Stimulated activated naive CD8-positive, alpha-beta T cell treated with anti-CD3 and anti-CD28 coated beads, Interleukin-15, amount 100 ng/mL, for 72 hours (primary cell): ENCODE data around the gene TOMT.

Experiments used
- ATAC-seq: fragments of 150-1000 bp; cut with Tn5 transposase; 2 replicates; pipeline ENCODE4 v1.10.0; 2021; ENCODE audit warnings: mild to moderate bottlenecking, moderate library complexity
- DNase-seq, 2 donors: peaks; one replicate each; pipeline ENCODE4 v3.0.0; 2021 to 2022
- H3K27ac Mint-ChIP-seq, 2 donors: one replicate each; pipeline ENCODE4 v1.8.0; 2022; ENCODE audit warnings: mild to moderate bottlenecking in 2 of 2, mixed read lengths in 2 of 2, moderate library complexity in 2 of 2
- H3K27me3 Mint-ChIP-seq: one replicate; pipeline ENCODE4 v1.8.0; 2022; ENCODE audit warnings: mixed read lengths
- H3K4me1 Mint-ChIP-seq: one replicate; pipeline ENCODE4 v1.8.0; 2022; ENCODE audit warnings: mild to moderate bottlenecking, mixed read lengths
- H3K4me3 Mint-ChIP-seq, 2 donors: one replicate each; pipeline ENCODE4 v1.8.0; 2022; ENCODE audit warnings: mild to moderate bottlenecking in 2 of 2, mixed read lengths in 2 of 2, moderate library complexity in 1 of 2
- H3K9me3 Mint-ChIP-seq, 2 donors: one replicate each; pipeline ENCODE4 v1.8.0; 2022; ENCODE audit warnings: mixed read lengths in 2 of 2

The TOMT gene

DNA sequence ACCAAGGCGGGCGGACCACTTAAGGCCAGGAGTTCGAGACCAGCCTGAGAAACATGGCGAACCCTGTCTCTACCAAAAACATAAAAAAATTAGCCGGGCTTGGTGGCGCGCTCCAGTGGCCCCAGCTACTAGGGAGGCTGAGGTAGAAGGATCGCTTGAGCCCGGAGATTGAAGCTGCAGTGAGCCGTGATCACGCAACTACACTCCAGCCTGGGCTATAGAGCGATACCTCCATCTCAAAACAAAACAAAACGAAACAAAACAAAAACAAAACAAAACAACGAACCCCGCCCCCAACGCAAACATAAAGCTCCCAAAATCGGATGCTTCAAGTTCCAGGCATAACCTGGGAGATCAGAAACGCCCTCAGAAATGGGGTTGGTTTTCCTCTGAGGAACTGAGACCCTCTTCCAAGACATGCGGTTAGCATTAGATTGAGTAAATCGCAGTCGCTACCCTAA lies 24.5 kb upstream of the TOMT start:
- Mint-ChIP-seq H3K27ac (peak overlapping the region; percentile 97 to 98), H3K4me3 (peak overlapping the region; percentile 96 to 100), H3K4me1 (peaks cover 62% of the 10 kb centered on the region), H3K27me3 (no peaks in the 10 kb centered on the region), H3K9me3 (no peaks in the 10 kb centered on the region)
- no peak for DNase-seq
- no peak for ATAC-seq

DNA sequence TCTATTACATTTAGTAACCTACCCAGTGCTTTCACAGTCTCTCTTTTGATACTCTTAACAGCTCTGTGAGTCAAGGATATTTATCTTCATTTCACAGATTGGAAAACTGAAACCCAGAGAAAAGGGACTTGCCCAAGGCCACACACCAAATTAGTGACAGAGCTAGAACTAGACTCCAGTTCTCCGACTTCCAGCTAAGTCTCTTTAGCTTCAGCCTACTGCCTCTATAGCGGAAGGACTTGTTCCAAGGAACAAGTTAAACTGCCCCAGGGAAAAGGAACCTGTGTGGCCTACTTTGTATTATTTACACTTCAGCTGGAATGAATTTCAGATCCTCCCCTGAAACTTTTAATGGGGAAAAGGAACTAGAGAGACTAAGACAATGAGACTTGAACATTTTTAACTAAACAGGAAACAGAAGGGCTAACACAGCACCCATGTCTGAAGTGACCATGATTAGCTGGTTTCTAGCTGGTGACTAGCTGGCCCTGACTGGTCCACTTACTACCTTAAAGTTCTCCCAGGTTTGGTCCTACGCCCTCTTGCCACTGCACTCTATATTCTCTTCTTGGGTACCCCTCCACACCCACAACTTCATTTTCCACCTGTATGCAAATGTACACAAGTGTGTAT lies 23.8 kb upstream of the TOMT start:
- peak overlapping the region in 1 of 2 donors; percentile 98 for H3K27ac Mint-ChIP-seq

DNA sequence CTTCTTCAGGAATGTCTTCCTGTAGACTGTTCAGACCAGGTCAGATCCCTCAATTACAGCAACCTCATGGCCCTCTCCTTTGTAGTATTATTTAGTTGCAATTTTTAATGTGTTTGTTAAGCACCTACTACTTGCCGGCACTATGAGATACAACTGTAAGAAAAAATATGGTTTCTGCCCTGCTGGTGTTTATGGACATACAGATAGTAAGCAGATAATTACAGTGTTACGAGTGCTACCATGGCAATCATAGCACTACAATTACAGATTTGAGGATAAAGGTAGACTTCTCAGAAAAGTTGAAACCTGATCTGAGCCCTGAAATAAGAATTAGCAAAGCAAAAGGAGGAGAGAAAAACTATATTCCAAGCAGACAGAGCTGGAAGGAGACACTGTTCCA lies 22.3 kb upstream of the TOMT start:
- ATAC-seq (no peak), DNase-seq (no peak)
- Mint-ChIP-seq H3K4me3 (no peak overlapping the region), H3K27ac (no peak overlapping the region), H3K4me1 (peaks cover 50% of the 10 kb centered on the region), H3K27me3 (no peaks in the 10 kb centered on the region), H3K9me3 (no peaks in the 10 kb centered on the region)

More for the DNA sequence above, 23.8 kb upstream of the TOMT start:
- Mint-ChIP-seq H3K9me3 (no peaks in the 10 kb centered on the region), H3K27me3 (no peaks in the 10 kb centered on the region), H3K4me1 (peaks cover 59% of the 10 kb centered on the region), H3K4me3 (peak overlapping the region; percentile 96 to 100)
- DNase-seq (no peak), ATAC-seq (no peak)

DNA sequence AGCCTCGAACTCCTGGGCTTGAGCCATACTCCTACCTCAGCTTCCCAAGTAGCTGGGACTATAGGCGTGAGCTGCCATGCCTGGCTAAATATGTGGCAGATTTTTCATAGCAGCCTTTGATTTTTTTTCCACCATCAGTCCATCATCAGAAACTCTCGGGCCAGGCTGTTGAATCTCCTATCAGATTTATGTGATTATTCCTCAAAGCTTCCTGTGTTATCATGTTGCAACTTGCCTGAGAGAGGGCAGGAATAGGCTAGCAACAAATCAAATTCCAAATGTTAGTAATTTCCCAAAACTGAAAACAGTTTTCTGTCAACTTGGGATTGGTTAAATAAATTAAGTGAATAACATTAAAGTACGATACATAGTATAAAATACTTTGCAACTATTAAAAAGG lies 21.6 kb upstream of the TOMT start:
- DNase-seq (no peak), ATAC-seq (no peak)
- H3K27ac Mint-ChIP-seq: no peak overlapping the region
- peaks cover 43% of the 10 kb centered on the region for H3K4me1 Mint-ChIP-seq
- H3K4me3 Mint-ChIP-seq: no peak overlapping the region
- H3K27me3 Mint-ChIP-seq: no peaks in the 10 kb centered on the region
- H3K9me3 Mint-ChIP-seq: no peaks in the 10 kb centered on the region

DNA sequence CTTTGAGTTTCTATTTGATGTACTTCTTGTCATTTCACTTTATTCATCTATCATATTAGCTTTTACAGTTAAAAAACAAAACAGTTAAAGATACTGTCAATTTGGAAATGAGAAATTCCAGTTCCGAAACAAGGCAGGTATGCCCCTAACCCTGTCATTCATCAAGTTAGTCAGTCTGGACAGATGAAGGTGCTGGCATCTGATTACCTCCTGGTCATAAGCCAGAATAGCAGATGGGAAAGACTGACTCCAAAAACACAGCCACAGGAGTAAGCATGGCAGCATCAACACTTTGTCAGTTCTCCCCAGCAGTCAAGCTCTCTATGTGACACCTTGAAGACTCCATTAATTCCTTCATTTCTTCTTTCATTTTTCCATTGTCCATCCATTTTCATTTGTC lies 20.8 kb upstream of the TOMT start:
- ATAC-seq (no peak), DNase-seq (no peak)
- Mint-ChIP-seq H3K27me3 (no peaks in the 10 kb centered on the region), H3K9me3 (no peaks in the 10 kb centered on the region), H3K27ac (no peak overlapping the region), H3K4me3 (no peak overlapping the region), H3K4me1 (peaks cover 34% of the 10 kb centered on the region)

DNA sequence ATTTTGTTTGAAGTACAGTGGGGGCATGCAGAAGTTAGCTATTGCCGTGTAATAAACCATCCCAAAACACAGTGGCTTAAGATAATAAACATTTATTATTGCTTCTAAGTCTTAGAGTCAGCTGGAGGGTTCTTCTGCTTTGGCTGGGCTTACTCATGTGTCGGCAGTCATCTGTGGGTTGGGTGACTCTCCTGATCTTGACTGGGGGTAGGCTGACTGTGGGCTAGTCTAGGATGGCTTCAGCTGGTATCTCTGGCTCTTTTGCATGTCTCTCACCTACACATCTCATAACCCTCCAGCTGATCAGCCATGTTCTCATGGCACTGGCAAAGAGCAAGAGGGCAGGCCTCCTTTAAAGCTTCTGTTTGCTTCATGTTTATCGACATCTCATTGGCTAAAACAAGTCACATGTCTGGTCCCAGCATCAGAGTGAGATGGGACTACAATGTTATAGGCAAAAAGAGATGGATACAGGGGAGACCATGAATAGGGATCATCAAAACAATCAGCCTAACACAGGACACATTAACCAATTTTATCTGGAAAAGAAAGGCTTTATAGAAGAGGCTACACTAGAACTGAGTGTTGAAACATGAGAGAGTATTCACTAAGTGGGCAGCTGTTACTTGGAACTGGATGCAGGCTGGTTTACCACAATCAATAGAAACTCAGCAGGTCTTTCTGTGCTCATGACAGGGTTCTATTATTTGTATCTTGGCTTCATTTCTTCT lies 19.9 kb upstream of the TOMT start:
- Mint-ChIP-seq H3K9me3 (no peaks in the 10 kb centered on the region), H3K4me1 (peaks cover 26% of the 10 kb centered on the region), H3K4me3 (no peak overlapping the region), H3K27me3 (no peaks in the 10 kb centered on the region), H3K27ac (no peak overlapping the region)
- DNase-seq (no peak), ATAC-seq (no peak)

DNA sequence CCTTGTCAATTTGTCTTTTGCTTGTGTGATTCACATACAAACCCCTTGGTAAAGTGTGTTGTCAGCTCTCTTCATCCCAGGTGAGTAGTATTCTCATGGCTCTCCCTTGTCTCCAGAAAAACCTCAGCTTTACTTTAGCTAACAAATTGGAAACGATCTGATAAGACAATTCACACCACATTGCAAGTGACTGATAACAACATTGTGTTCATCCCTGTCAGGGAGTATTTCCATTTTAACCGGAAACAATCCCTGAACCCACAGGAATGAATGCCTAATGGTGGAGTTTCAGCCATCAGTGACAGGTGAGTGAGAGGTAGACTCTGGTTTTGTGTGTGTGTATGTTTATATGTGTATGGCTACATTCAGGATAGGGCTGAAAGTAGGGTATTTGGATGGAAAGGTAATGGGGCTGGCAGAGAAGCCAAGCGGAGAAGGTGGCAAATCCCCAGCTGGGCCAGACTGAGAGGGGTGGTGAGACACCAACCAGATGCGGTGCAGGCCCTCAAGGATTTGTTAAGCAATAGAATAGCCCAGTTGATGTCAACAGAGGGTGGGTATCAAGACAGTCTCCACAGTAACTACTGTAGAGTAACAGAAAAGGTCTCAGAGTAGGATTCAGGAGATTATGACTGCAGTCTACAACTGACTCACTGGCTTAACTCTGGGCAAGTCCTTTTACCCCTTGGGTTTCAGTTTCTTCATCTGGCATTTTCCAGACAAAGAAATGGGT lies 17.5 kb upstream of the TOMT start:
- H3K27ac Mint-ChIP-seq: peak overlapping the region in 1 of 2 donors; percentile 15
- no peaks in the 10 kb centered on the region for H3K9me3 Mint-ChIP-seq
- ATAC-seq (peak; percentile 53), DNase-seq (no peak)
- no peaks in the 10 kb centered on the region for H3K27me3 Mint-ChIP-seq
- peaks cover 16% of the 10 kb centered on the region for H3K4me1 Mint-ChIP-seq
- no peak overlapping the region for H3K4me3 Mint-ChIP-seq

DNA sequence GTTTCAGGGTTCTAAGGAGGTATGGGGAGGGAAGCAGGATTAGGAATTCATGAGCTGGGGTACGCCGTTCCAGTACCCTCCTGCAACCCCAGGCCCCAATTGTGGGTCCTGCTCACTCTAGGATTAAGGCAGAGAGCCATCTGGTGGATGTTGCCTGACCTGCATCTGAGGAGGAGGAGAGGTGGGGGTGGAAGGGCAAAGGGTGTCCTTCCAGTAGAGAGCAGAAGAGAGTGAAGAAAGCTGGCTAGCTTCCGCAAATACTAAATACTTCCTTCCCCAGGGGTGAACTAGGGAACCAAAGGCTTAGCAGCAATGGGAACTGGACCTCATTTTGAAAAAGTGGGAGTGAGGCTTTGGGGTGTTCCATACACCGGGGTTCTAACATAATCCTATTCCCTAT lies 14.4 kb upstream of the TOMT start:
- no peaks in the 10 kb centered on the region for H3K27me3 Mint-ChIP-seq
- peak; percentile 89 for ATAC-seq
- no peaks in the 10 kb centered on the region for H3K9me3 Mint-ChIP-seq
- peak; percentile 48 to 65 for DNase-seq
- no peak overlapping the region for H3K27ac Mint-ChIP-seq
- H3K4me3 Mint-ChIP-seq: no peak overlapping the region
- peaks cover 10% of the 10 kb centered on the region for H3K4me1 Mint-ChIP-seq

DNA sequence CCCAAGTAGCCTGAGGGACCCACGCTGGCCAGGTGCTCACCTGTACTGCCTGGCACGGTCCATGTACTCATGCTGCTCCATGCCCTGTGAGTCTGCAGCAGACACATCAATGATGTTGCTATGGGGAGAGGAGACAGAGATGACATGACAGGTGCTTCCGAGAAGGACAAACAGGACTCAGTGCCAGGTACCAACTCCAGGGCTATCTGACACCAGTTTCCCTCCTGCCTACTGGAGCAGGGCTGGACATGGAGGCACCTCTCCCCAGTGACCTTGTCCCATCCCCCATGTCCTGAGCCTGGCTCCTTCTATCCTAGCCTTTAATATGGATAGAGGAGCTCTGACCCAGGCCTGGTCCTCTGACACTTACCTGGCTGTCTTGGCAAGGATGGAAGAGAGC lies 7.0 kb upstream of the TOMT start:
- H3K27me3 Mint-ChIP-seq: no peaks in the 10 kb centered on the region
- peak overlapping the region; percentile 78 to 81 for H3K27ac Mint-ChIP-seq
- no peak for ATAC-seq
- H3K4me1 Mint-ChIP-seq: peaks cover 37% of the 10 kb centered on the region
- H3K4me3 Mint-ChIP-seq: no peak overlapping the region
- no peaks in the 10 kb centered on the region for H3K9me3 Mint-ChIP-seq
- DNase-seq: no peak

DNA sequence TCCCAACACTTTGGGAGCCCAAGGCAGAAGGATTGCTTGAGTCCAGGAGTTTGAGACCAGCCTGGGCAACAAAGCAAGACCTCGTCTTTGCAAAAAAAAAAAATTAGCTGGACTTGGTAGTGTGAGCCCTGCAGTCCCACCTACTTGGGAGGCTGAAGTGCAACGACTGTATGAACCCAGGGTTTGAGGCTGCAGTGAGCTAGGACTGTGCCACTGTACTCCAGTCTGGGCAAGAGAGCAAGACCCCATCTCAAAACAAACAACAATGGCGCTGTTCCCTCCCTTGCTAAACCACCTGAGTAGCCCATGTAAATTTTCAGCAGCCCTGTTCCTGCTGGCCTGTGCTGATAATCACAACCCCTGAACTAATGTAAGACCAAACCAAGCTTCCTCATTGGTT lies 5.7 kb upstream of the TOMT start:
- DNase-seq (no peak), ATAC-seq (no peak)
- Mint-ChIP-seq H3K9me3 (no peaks in the 10 kb centered on the region), H3K27me3 (no peaks in the 10 kb centered on the region), H3K4me3 (no peak overlapping the region), H3K27ac (no peak overlapping the region), H3K4me1 (peaks cover 45% of the 10 kb centered on the region)

DNA sequence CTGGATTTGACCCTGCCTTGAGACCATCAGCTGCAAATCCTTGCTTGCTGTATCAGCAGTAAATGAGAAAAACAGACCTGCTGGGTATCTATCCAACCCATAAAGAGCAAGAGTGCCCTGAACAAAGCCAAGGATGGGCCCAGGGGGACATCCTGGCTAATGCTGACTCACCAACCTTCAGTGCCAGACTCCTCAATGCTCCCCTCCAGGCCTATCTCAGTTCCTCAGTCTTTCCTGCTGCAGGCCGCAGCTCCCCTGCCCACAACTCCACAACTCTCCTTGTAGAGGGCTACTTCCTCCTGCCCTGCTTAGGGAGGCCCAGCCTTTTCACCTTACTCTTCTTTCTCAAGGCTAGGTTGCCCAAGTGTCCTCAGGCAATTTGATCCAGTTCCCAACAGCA lies 5.3 kb upstream of the TOMT start:
- Mint-ChIP-seq H3K9me3 (no peaks in the 10 kb centered on the region), H3K4me3 (no peak overlapping the region), H3K27ac (peak overlapping the region; percentile 76 to 87), H3K27me3 (no peaks in the 10 kb centered on the region), H3K4me1 (peaks cover 45% of the 10 kb centered on the region)
- ATAC-seq: no peak
- no peak for DNase-seq

DNA sequence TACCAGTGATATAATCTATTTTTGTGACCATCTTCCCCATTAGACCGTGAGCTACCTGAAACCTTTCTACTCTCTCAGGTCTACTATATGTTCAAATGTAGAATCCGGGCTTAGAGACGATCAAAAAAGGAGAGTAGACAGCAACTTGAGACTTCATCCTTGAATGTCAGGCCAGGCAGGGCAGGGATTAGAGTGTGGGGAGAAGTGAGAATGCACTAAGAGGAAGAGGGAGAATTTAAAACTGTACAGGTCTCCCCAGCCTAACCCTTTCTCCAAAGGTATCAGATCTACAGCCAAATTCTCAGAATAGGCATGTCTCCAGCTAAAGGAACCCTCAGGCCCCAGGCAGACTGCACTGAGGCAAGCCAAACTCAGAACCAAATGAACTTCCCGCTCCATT lies 3.6 kb upstream of the TOMT start:
- Mint-ChIP-seq H3K9me3 (no peaks in the 10 kb centered on the region), H3K27me3 (no peaks in the 10 kb centered on the region), H3K4me3 (peak overlapping the region; percentile 92 to 93), H3K4me1 (peaks cover 45% of the 10 kb centered on the region), H3K27ac (peak overlapping the region; percentile 95)
- DNase-seq (no peak), ATAC-seq (no peak)

DNA sequence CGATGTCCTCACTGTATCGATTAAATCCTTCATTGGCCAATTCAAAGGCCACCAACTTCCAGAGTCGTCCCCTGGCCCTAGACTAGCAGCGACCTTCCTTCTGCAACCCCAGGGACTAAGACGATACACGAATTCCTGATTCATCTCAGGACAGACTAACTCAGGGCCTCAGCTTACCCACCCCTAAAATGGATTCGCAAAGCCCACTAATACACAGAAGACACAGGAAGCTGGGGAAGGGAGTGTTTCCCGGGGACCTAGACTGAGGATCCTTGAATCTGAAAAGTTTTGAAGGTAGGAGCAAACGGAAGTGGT lies 3.1 kb upstream of the TOMT start:
- DNase-seq (no peak), ATAC-seq (no peak)
- Mint-ChIP-seq H3K27me3 (no peaks in the 10 kb centered on the region), H3K27ac (peak overlapping the region; percentile 95), H3K4me3 (peak overlapping the region; percentile 92 to 93), H3K9me3 (no peaks in the 10 kb centered on the region), H3K4me1 (peaks cover 45% of the 10 kb centered on the region)

DNA sequence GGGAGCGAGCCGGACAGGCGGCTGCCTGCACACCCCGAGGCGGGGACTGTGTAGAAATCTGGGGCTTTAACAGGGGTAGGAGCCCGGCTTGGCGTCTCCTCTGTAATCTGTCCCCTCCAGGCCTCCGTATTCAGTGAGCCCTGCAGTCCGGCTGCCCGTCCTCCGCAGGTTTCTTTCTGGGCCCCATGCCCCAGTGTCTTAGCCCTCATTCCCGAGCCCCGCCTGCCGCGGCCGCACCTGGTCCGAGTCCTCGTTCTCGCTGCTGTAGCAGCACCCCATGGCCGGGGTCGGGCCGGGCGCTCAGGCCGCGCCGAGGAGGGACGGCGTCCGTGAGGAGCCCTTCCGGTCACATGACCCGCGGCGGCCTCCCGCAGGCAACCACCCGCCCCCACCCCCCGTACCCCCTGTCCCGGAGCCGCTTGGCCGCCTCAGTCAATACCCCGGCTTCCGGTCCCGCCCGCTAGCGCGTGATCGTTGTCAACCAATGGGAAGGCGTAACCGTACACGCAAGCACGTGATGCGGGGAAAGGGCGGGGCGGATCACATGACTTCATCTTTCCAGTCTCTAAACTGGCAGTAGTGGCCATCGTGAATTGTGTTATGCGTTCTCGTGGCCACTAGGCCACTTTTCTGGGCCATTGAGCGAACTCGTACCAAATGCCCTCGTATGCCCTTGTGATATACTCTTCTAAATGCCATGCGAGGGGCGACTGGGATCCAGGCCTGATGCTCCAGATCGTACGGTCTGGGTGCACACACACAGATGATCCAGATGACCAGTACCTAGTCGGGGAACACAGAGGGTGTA lies 2.6 kb upstream of the TOMT start, which contains the start of gene LAMTOR1:
LAMTOR1 (minus strand) TSS at position 352 of the 808 bp plus-strand sequence; CDS start at position 279, 73 bp downstream.
- ATAC-seq (peak; percentile 97), DNase-seq (peak; percentile 96 to 98)
- H3K4me3 Mint-ChIP-seq: peak within 1 kb of the TSS; percentile 92 to 93
- H3K27ac Mint-ChIP-seq: peak within 1 kb of the TSS; percentile 95
- peaks cover 45% of the 10 kb centered on the region for H3K4me1 Mint-ChIP-seq
- no peaks in the 10 kb centered on the region for H3K27me3 Mint-ChIP-seq
- H3K9me3 Mint-ChIP-seq: no peaks in the 10 kb centered on the region

DNA sequence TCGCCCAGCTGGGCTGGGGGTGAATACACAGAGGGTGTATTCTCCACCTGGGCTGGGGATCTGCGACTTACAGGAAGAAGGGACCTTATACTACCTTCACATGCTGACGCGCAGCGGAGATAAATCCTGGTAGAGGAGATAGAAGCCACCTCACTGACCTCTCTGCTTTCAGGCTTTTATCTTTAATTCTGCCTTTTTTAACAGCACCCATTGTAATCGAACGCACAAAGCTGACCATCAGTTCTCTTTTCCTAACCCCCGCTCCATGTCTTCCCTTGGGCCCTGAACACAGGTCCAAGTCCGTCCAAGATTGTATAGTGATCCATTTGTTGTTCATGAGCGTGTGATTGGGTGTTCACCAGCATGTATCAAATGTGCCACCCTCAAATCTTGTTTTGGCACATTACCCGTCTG lies 2.0 kb upstream of the TOMT start:
- Mint-ChIP-seq H3K9me3 (no peaks in the 10 kb centered on the region), H3K4me1 (peaks cover 45% of the 10 kb centered on the region), H3K27ac (peak overlapping the region; percentile 95), H3K27me3 (no peaks in the 10 kb centered on the region), H3K4me3 (peak overlapping the region; percentile 92 to 93)
- DNase-seq (no peak), ATAC-seq (no peak)
